Central memory CD8-positive, alpha-beta T cell (primary cell): ENCODE data around the gene BMAL1.
A peak's percentile ranks its signal among the peaks of the same experiment; 100 is the strongest.

Experiments
- ATAC-seq: fragments of 150-1000 bp; cut with Tn5 transposase; replicated peaks from 2 replicates; pipeline ENCODE4 v1.10.0; 2022; ENCODE audit warnings: mild to moderate bottlenecking, moderate FRiP score, moderate number of reproducible peaks; ENCODE audit not compliant: poor library complexity, severe bottlenecking; ENCODE audit errors: extremely low read depth
- DNase-seq, 2 donors: peaks; one replicate each; pipeline ENCODE4 v3.0.0; 2021; ENCODE audit warnings: low spot score in 2 of 2
- H3K27ac Mint-ChIP-seq: one replicate; pipeline ENCODE4 v1.8.0; 2022; ENCODE audit warnings: low read depth, mild to moderate bottlenecking, moderate library complexity, mixed read lengths
- H3K27me3 Mint-ChIP-seq: one replicate; pipeline ENCODE4 v1.8.0; 2022; ENCODE audit warnings: mixed read lengths
- H3K36me3 Mint-ChIP-seq: one replicate; pipeline ENCODE4 v1.8.0; 2022; ENCODE audit warnings: mild to moderate bottlenecking, moderate library complexity, mixed read lengths; ENCODE audit not compliant: insufficient read depth
- H3K4me1 Mint-ChIP-seq: one replicate; pipeline ENCODE4 v1.8.0; 2022; ENCODE audit warnings: mixed read lengths
- H3K4me3 Mint-ChIP-seq: one replicate; pipeline ENCODE4 v1.8.0; 2022; ENCODE audit warnings: mild to moderate bottlenecking, moderate library complexity, mixed read lengths
- H3K9me3 Mint-ChIP-seq: one replicate; pipeline ENCODE4 v1.8.0; 2022; ENCODE audit warnings: mixed read lengths

Gene BMAL1

GRCh38 chr11:13277768-13278608 is at the start of gene BMAL1:
TSS of gene BMAL1 (plus strand) at chr11:13277790. CDS start at chr11:13354309, 76,519 bp downstream.
- peak; percentile 37 to 53 for DNase-seq
- Mint-ChIP-seq H3K27ac (peak within 1 kb of the TSS; percentile 93), H3K36me3 (peaks cover 28% of the 10 kb centered on the region), H3K4me3 (peak within 1 kb of the TSS; percentile 96), H3K27me3 (peaks cover 23% of the 10 kb centered on the region), H3K9me3 (no peaks in the 10 kb centered on the region), H3K4me1 (peaks cover 53% of the 10 kb centered on the region)
- ATAC-seq: peak; percentile 33

DNA sequence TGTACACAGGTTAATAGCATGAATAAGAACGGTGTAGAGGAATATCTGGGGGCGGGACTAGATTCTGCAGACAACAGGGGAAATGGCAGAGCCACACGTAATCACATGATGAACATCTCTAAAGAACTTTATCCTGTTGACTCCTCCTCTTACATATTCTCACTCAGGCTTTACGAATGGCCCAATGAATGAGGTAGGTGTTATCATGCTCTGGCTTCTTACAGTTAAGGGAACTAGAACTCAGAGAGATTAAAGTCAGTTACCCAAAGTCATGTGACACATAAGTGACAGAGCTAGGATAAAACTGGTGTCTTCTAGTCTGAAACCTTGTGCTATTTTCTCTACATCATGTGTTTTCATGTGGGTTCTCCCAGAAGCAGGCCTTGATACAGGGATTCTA is 49.0 kb upstream of the BMAL1 start:
- Mint-ChIP-seq H3K9me3 (no peaks in the 10 kb centered on the region), H3K36me3 (no peaks in the 10 kb centered on the region), H3K27me3 (no peaks in the 10 kb centered on the region), H3K4me3 (no peak overlapping the region), H3K4me1 (no peaks in the 10 kb centered on the region), H3K27ac (no peak overlapping the region)
- no peak for DNase-seq
- ATAC-seq: peak; percentile 43

DNA sequence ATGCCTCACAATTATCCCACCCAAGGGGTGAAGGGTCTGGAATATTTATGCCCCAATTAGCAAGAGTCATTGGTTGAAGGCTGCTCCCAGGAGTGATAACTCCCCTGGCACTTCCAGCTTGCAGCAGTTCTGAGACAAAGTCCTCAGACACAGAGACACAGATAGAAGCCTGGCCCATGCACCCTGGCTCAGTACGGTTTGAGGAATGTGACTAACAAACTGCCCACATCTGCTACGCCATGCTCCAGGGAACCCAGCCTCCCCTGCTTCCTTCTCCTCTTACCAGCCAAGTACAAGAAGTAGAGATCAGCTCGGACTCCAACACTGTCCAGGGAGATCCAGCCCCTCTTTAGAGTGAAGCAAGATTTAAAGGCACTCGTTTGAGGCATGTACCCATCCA is 48.5 kb upstream of the BMAL1 start:
- Mint-ChIP-seq H3K4me1 (no peaks in the 10 kb centered on the region), H3K4me3 (no peak overlapping the region), H3K9me3 (no peaks in the 10 kb centered on the region), H3K27ac (no peak overlapping the region), H3K27me3 (no peaks in the 10 kb centered on the region), H3K36me3 (no peaks in the 10 kb centered on the region)
- DNase-seq (no peak), ATAC-seq (no peak)

GRCh38 chr11:13229711-13230318 is 47.8 kb upstream of the BMAL1 start:
- Mint-ChIP-seq H3K9me3 (no peaks in the 10 kb centered on the region), H3K4me1 (no peaks in the 10 kb centered on the region), H3K27ac (no peak overlapping the region), H3K36me3 (no peaks in the 10 kb centered on the region), H3K27me3 (no peaks in the 10 kb centered on the region), H3K4me3 (no peak overlapping the region)
- no peak for DNase-seq
- ATAC-seq: no peak

DNA sequence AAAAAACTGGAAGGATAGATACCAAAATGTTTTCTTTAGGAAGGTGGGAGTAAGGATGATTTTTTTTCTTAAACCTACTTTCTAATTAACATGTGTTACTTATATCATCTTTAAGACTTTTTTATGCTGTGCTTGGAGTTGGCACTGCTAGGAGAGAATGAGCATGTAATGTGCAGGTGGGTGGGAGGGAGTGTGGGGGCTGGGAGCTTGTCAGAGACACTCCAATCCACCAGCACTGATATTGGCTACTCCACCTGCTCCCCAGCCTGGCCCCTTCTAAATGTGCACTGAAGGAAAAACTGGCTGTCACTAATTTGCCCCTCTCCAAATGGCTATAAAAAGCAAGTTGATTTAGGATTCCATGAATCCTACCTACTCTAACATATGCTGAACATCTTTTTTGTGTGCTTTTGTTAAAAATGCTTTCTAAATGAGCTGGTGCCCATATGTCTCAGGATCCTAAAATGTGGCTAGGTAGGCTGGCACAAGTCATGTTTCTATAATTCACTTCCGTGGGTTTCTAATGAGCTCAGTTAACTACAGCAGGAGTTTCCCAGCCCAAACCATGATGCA is 44.3 kb upstream of the BMAL1 start:
- Mint-ChIP-seq H3K36me3 (no peaks in the 10 kb centered on the region), H3K27ac (no peak overlapping the region), H3K27me3 (peaks cover 12% of the 10 kb centered on the region), H3K4me3 (no peak overlapping the region), H3K9me3 (peaks cover 4% of the 10 kb centered on the region), H3K4me1 (no peaks in the 10 kb centered on the region)
- ATAC-seq: no peak
- DNase-seq: no peak

GRCh38 chr11:13235895-13236294 is 41.7 kb upstream of the BMAL1 start:
- H3K27ac Mint-ChIP-seq: no peak overlapping the region
- DNase-seq: no peak
- ATAC-seq: no peak
- H3K4me1 Mint-ChIP-seq: peaks cover 6% of the 10 kb centered on the region
- H3K36me3 Mint-ChIP-seq: no peaks in the 10 kb centered on the region
- peaks cover 16% of the 10 kb centered on the region for H3K27me3 Mint-ChIP-seq
- no peak overlapping the region for H3K4me3 Mint-ChIP-seq
- peaks cover 4% of the 10 kb centered on the region for H3K9me3 Mint-ChIP-seq

DNA sequence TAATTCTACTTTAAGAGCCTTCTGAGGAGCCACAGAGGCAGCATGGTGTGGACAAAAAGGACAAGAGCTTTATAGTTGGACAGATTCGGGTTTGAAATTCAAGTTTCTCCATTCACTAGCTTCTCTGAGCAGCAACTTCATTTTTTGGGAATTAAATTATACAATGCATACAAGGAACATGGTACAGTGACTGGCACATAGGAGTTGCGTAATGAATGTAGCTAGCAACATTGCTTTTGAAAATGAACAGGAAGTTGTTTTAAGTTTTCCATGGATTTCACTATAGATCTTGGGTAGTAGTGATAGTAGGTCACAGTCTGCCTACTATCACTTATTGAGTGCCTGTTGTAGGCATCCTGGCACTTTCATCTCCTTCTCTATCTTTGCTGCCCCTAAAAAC is 41.0 kb upstream of the BMAL1 start:
- Mint-ChIP-seq H3K27me3 (peaks cover 16% of the 10 kb centered on the region), H3K4me1 (peaks cover 6% of the 10 kb centered on the region), H3K9me3 (peaks cover 4% of the 10 kb centered on the region), H3K27ac (no peak overlapping the region), H3K36me3 (no peaks in the 10 kb centered on the region), H3K4me3 (no peak overlapping the region)
- ATAC-seq (no peak), DNase-seq (no peak)

GRCh38 chr11:13237761-13238160 is 39.8 kb upstream of the BMAL1 start:
- Mint-ChIP-seq H3K9me3 (peaks cover 4% of the 10 kb centered on the region), H3K4me3 (no peak overlapping the region), H3K36me3 (no peaks in the 10 kb centered on the region), H3K27me3 (peaks cover 16% of the 10 kb centered on the region), H3K4me1 (peaks cover 6% of the 10 kb centered on the region), H3K27ac (no peak overlapping the region)
- DNase-seq: no peak
- no peak for ATAC-seq

GRCh38 chr11:13238879-13239514 is 38.6 kb upstream of the BMAL1 start:
- DNase-seq: peak; percentile 24 to 27
- Mint-ChIP-seq H3K27me3 (peaks cover 24% of the 10 kb centered on the region), H3K4me1 (peaks cover 6% of the 10 kb centered on the region), H3K36me3 (no peaks in the 10 kb centered on the region), H3K27ac (no peak overlapping the region), H3K4me3 (no peak overlapping the region), H3K9me3 (peaks cover 4% of the 10 kb centered on the region)
- peak; percentile 75 for ATAC-seq

DNA sequence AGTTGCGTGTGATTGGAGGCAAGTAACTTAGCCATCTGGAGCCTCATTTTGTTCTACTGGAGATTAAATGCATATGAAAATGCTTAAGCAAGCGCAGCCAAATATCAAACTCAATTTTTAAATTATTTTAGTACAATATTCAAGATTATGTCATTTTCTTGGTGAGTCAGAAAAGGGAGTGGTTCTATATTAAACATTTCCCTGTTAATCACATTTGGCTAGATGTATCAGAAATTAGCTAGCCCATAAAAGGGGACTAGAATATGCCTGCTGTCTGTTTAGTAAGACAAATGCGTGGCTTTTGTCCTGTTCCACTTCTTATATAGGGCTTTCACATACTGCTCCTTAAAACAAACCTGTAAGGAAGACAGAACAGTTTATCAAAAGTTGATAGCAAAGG is 35.0 kb upstream of the BMAL1 start:
- H3K4me3 Mint-ChIP-seq: no peak overlapping the region
- H3K4me1 Mint-ChIP-seq: peaks cover 6% of the 10 kb centered on the region
- H3K9me3 Mint-ChIP-seq: no peaks in the 10 kb centered on the region
- ATAC-seq (no peak), DNase-seq (no peak)
- peaks cover 55% of the 10 kb centered on the region for H3K27me3 Mint-ChIP-seq
- H3K36me3 Mint-ChIP-seq: no peaks in the 10 kb centered on the region
- H3K27ac Mint-ChIP-seq: no peak overlapping the region

DNA sequence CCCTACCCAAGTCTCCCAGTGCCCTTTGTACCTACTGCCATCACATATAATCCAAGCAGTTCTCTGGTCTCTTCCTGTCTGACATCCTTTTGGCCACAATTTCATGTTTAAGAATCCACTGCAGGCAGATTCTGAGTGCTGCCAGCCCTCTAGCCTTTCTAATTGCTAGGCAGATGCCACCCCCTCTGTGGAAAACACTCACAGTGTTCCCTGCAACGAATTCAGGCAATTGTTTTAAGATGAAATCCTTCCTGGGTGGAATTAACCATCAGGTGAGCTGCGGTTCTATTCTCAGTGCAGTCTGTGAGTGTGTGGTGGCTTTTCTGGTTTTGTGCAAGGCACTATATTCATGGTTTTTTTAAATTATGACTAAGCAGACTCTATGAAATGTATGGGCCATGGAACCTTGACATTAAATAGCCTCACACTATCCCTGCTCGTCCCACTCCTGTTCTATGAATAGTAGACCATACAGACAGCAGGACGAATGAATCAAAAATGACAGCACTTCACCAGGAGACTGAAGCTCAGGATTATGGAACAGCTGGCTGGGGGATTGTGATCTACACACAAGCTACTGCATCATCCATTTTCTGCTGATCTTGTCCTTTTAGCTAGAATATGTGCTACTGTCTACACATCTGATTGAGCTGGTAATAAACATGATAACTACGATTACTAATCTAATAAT is 29.8 kb upstream of the BMAL1 start:
- DNase-seq (no peak), ATAC-seq (no peak)
- no peaks in the 10 kb centered on the region for H3K9me3 Mint-ChIP-seq
- H3K27me3 Mint-ChIP-seq: peaks cover 48% of the 10 kb centered on the region
- no peak overlapping the region for H3K27ac Mint-ChIP-seq
- H3K36me3 Mint-ChIP-seq: no peaks in the 10 kb centered on the region
- H3K4me1 Mint-ChIP-seq: no peaks in the 10 kb centered on the region
- H3K4me3 Mint-ChIP-seq: no peak overlapping the region

GRCh38 chr11:13249177-13249576 is 28.4 kb upstream of the BMAL1 start:
- ATAC-seq (no peak), DNase-seq (no peak)
- Mint-ChIP-seq H3K27me3 (peaks cover 38% of the 10 kb centered on the region), H3K4me3 (no peak overlapping the region), H3K4me1 (no peaks in the 10 kb centered on the region), H3K36me3 (no peaks in the 10 kb centered on the region), H3K27ac (no peak overlapping the region), H3K9me3 (no peaks in the 10 kb centered on the region)
